ENCODE data around the gene RALGPS1.

The RALGPS1 gene

DNA sequence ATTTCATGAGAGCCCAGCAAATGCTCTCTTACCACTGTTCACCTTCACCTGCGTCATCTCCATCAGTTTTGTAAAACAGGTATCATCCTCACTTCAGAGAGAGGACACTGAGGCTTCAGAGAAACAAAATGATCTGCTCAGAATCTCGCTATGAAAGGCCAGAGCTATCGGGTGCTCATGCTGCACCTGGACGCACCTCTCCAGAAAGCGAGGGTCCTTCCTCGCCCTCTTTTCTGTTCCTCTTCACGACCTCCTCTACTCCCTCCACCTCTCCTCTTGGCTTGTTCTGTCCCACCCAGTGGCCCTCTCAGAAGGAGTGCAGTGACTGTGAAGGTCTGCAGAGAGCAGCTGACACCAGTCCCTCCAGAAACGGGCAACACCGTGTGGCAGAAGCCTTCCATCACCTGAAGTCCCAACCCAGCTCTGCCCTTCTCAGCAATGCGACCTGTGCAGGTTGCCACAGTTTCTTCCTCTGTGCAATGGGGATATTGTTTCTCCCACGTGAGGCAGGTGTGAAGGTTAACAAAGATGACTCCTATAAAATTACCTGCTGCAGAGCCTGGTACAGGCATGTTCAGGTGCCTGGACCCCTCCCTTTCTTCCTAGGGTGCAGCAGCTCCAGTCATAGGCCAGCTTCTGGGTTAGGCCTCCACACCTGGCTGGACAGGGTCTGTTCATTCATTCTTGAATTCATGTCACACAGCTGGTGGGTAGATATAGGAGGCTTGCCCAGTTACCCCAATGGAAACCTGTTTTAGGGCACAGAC lies 253.2 kb downstream of the RALGPS1 start:
- TF ChIP-seq, protein P1, sequence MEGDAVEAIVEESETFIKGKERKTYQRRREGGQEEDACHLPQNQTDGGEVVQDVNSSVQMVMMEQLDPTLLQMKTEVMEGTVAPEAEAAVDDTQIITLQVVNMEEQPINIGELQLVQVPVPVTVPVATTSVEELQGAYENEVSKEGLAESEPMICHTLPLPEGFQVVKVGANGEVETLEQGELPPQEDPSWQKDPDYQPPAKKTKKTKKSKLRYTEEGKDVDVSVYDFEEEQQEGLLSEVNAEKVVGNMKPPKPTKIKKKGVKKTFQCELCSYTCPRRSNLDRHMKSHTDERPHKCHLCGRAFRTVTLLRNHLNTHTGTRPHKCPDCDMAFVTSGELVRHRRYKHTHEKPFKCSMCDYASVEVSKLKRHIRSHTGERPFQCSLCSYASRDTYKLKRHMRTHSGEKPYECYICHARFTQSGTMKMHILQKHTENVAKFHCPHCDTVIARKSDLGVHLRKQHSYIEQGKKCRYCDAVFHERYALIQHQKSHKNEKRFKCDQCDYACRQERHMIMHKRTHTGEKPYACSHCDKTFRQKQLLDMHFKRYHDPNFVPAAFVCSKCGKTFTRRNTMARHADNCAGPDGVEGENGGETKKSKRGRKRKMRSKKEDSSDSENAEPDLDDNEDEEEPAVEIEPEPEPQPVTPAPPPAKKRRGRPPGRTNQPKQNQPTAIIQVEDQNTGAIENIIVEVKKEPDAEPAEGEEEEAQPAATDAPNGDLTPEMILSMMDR (IDR thresholded peaks at IDR 0.05) = no peak

DNA sequence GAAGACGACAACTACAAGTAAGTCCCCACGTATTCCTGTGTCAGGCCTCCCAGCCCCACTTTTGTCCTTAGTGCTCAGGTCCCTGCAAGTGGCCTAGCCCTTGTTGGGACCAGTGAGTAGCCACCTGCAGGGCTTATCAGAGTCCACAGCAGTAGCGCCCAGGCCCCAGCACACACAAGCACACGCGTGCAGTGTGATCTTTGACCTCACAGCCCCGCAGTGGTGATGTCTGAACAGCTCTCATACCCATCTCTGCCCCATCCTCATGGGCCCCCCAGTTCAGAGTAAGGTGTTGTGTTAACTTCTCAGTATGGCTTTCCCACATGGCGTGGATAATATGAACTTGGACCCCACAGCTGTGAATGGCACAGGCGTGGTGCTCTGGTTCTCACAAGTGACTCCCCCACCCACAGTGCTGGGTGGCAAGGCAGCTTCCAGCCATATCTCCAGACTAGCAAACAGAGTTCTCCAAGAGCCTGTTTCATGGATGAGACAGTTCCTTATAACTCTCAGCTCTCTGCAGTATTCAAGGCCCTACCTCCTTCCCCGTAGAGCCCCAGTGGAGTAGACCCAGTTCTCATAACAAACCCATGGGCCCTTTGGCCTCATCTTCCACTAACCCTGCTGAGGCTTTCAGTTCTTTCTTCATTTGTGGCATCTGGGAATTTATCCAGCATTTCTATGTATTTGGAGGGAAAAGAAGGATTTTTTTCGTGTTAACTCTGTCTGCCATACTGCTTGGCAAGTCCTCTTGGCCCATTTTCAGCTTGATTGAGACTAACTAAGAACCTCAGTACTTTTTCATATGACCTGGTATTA lies 254.4 kb downstream of the RALGPS1 start:
- TF ChIP-seq, protein P1 (IDR thresholded peaks at IDR 0.05) = no peak

DNA sequence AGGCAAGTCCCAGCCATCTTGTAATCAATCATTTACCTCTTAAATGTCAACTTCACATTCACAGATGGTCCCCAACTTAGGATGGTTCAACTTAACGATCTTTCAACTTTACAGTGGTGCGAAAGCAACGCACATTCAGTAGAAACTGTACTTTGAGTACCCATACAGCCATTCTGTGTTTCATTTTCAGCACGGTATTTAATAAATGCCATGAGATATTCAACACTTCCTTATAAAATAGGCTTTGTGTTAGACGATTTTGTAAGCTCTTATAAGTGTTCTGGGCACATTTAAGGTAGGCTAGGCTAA lies 254.9 kb downstream of the RALGPS1 start:
- TF ChIP-seq, protein P1 (IDR thresholded peaks at IDR 0.05) = no peak

DNA sequence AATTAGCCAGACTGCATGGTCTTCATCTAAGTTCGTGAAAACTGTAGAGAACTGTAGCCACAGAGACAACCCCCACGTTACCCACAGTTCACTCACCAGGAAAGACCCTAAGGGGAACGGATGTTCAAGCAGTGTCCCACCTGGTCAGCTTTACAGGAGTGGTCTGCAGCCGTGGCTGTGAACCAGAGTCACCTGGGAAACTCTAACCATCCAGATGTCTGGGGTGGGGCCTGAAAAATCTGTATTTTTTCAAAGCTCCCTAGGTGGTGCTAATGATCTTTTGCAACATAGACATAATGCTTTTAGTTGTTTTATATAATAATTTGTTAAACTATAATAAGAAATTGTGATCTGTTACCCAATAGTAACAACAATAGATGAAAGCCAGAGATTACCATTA lies 255.5 kb downstream of the RALGPS1 start:
- TF ChIP-seq, protein P1 (IDR thresholded peaks at IDR 0.05) = no peak

DNA sequence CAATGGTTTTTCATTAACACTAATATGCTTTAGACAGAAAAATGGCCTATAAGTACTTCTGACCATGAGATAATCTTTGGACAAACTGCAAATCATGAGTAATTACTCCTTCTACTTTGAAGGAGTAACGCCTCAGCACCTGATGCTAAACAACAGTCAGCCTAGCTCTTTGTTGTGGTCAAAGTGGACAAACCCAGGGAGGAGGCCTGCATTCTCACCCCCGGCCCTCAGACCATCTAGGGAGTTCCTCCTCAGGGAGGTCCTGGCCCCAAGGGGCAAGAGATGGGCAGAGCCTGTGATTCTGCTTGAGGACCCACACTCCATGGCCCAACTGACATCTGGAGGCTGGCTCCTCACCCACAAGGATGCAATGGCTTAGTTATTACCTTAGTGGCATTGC lies 256.1 kb downstream of the RALGPS1 start:
- TF ChIP-seq, protein P1 (IDR thresholded peaks at IDR 0.05) = no peak

DNA sequence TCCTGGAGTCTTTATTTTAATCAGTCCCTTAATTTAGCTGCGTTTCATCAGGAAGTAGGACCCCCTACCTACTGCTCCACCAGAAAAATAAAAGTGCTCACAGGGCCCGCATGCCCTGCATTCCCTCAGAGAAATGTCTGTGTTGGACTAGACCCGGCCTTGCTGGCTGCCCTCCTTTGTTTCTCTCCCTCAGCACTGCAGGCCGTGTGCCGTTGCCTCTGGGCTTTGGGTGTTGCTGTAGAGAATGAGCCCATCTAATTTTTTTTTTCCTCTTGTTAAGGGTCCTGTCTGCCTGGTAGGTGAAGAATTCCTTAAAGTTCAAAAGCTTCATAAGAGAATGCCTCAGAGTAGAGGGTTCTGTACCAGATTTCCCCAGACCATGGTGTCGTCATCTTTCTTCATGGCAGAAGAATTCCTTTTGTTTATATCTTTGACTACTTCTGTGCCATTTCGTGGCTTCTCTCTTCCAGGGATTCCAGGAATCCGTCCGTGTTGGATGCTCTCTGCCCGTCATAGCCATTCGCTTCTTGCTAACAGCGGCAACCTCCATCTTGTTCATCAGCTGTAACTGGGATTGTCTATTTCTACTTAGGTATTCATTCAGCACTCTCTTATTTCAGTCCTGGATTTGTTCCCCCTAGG lies 257.6 kb downstream of the RALGPS1 start:
- TF ChIP-seq, protein P1 (IDR thresholded peaks at IDR 0.05) = no peak

DNA sequence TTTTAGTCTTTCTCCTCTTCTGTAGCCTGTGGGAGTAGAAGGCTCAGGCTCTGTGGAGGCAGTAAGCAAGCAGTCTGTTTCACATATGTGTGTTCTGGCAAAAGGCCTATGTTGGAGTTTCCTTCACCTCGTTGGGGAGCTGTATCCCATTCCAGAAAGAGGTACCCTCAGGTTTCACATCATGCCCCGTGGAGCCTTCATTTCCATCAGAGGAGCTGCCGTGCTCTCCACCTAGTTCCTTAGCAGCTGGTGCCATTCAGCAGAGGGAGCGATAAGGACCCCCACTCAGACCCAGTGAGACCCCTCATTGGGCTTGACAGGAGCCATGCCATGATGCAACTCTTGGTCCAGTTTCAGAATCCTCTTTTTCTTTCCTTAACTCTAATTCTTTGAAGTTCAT lies 258.5 kb downstream of the RALGPS1 start:
- TF ChIP-seq, protein P1 (IDR thresholded peaks at IDR 0.05) = no peak
